GM19035 (cell line): Measurements from ENCODE around the gene CFLAR.
A peak's percentile ranks its signal among the peaks of the same experiment; 100 is the strongest.
"Not testable (repeated sequence)": the region's sequence is repeated elsewhere in the genome, so short reads cannot be mapped to it uniquely, and the experiment has no call there.

Source experiments
- ATAC-seq: cut with Tn5 transposase; IDR thresholded peaks from one replicate; pipeline ENCODE4 v1.9.1; 2021; ENCODE audit not compliant: unreplicated experiment

Gene CFLAR

GRCh38 chr2:201174687-201175086 is 58.7 kb downstream of the CFLAR start:
- no peak for ATAC-seq

GRCh38 chr2:201176081-201176481 is 60.1 kb downstream of the CFLAR start:
- ATAC-seq, result no peak

GRCh38 chr2:201180010-201180409 is 64.0 kb downstream of the CFLAR start:
- ATAC-seq, result no peak

- no peak for ATAC-seq
These were observed 66.8 kb downstream of the CFLAR start, which contains the start of gene CASP10 for GRCh38 chr2:201182650-201183364. Gene CASP10, plus strand, starts transcription at chr2:201183141. Its CDS starts 2,637 bp downstream, at chr2:201185778.

GRCh38 chr2:201183365-201183727 is 67.4 kb downstream of the CFLAR start:
- no peak for ATAC-seq

- not testable (repeated sequence) for ATAC-seq
These were observed 67.9 kb downstream of the CFLAR start for GRCh38 chr2:201183835-201184234.

GRCh38 chr2:201184248-201184647 is 68.3 kb downstream of the CFLAR start:
- ATAC-seq, result not testable (repeated sequence)

GRCh38 chr2:201185863-201186262 is 69.9 kb downstream of the CFLAR start:
- ATAC-seq, result no peak

- ATAC-seq, result no peak
These were observed 71.0 kb downstream of the CFLAR start for GRCh38 chr2:201186982-201187381.

- no peak for ATAC-seq
These were observed 72.5 kb downstream of the CFLAR start for GRCh38 chr2:201188449-201188848.

GRCh38 chr2:201191132-201191875 is 75.3 kb downstream of the CFLAR start:
- no peak for ATAC-seq

- peak; percentile 94 for ATAC-seq
These were observed 78.1 kb downstream of the CFLAR start for GRCh38 chr2:201194097-201194496.

- no peak for ATAC-seq
These were observed 79.4 kb downstream of the CFLAR start for GRCh38 chr2:201195331-201195730.

GRCh38 chr2:201196003-201196402 is 80.0 kb downstream of the CFLAR start:
- ATAC-seq, result no peak

GRCh38 chr2:201196803-201197202 is 80.8 kb downstream of the CFLAR start:
- no peak for ATAC-seq

- no peak for ATAC-seq
These were observed 81.8 kb downstream of the CFLAR start for GRCh38 chr2:201197781-201198180.

GRCh38 chr2:201199847-201200246 is 83.9 kb downstream of the CFLAR start:
- ATAC-seq, result no peak

GRCh38 chr2:201200345-201200744 is 84.4 kb downstream of the CFLAR start:
- ATAC-seq, result no peak

- no peak for ATAC-seq
These were observed 85.4 kb downstream of the CFLAR start for GRCh38 chr2:201201371-201201770.

GRCh38 chr2:201203916-201204654 is 88.1 kb downstream of the CFLAR start:
- ATAC-seq, result no peak

GRCh38 chr2:201204655-201205514 is 88.9 kb downstream of the CFLAR start:
- no peak for ATAC-seq
